Neural cell (in vitro differentiated cells): ENCODE measurements around the gene DYNC1I2.

Experiments used
- EP300 ChIP-seq: fragments of 450-650 bp; conservative IDR thresholded peaks from 2 replicates; pipeline ENCODE4 v1.6.1; 2014; ENCODE audit warnings: antibody characterized with exemption, mild to moderate bottlenecking, moderate library complexity; ENCODE audit not compliant: poor library complexity, severe bottlenecking
- EZH2 ChIP-seq: fragments of 200-600, 300-800 bp; shearing (Covaris generic), sonication (generic); IDR thresholded peaks from 2 replicates; pipeline ENCODE4 v1.6.1; 2014; ENCODE audit warnings: antibody characterized with exemption, low read length, borderline replicate concordance, mild to moderate bottlenecking; ENCODE audit not compliant: insufficient read depth, poor library complexity, severe bottlenecking
- MXI1 ChIP-seq: fragments of 450-650 bp; conservative IDR thresholded peaks from 2 replicates; pipeline ENCODE4 v1.6.1; 2014; ENCODE audit warnings: antibody characterized with exemption, mild to moderate bottlenecking; ENCODE audit not compliant: poor library complexity, severe bottlenecking
- POLR2AphosphoS5 ChIP-seq: IDR thresholded peaks from 2 replicates; pipeline ENCODE4 v1.6.1; 2012
- RAD21 ChIP-seq: fragments of 450-650 bp; conservative IDR thresholded peaks from 2 replicates; pipeline ENCODE4 v1.6.1; 2014; ENCODE audit warnings: antibody characterized with exemption, mild to moderate bottlenecking, moderate library complexity
- TF ChIP-seq, protein P1 (sequence below): fragments of 450-650 bp; IDR thresholded peaks from 2 replicates; pipeline ENCODE4 v1.5.1; 2014; ENCODE audit warnings: antibody characterized with exemption, mild to moderate bottlenecking, moderate library complexity; ENCODE audit not compliant: poor library complexity, severe bottlenecking
- TF ChIP-seq, protein P2 (sequence below): IDR thresholded peaks from 2 replicates; pipeline ENCODE4 v1.6.1; 2012; ENCODE audit warnings: borderline replicate concordance

DNA sequence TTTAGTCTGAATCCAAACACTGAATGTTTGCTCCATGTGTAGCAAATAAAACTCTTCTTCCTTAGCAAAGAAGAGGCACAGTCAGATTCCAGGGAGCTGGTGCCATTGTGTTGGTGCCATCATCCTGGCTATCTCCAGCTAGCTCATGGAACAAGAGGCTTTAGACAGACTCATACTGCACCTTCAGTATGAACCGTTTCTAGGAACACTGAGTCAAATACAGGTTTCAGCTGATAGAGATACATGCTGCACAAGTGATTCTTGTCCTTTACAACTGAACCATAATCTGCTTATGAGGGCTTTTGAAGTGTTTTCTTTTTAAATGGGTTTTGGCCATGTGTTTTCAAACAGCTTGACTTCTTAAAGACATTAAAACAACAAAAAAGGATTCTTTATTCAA, 57.9 kb downstream of the DYNC1I2 start:
- TF ChIP-seq, protein P1, sequence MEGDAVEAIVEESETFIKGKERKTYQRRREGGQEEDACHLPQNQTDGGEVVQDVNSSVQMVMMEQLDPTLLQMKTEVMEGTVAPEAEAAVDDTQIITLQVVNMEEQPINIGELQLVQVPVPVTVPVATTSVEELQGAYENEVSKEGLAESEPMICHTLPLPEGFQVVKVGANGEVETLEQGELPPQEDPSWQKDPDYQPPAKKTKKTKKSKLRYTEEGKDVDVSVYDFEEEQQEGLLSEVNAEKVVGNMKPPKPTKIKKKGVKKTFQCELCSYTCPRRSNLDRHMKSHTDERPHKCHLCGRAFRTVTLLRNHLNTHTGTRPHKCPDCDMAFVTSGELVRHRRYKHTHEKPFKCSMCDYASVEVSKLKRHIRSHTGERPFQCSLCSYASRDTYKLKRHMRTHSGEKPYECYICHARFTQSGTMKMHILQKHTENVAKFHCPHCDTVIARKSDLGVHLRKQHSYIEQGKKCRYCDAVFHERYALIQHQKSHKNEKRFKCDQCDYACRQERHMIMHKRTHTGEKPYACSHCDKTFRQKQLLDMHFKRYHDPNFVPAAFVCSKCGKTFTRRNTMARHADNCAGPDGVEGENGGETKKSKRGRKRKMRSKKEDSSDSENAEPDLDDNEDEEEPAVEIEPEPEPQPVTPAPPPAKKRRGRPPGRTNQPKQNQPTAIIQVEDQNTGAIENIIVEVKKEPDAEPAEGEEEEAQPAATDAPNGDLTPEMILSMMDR, result no peak
- TF ChIP-seq, protein P2, sequence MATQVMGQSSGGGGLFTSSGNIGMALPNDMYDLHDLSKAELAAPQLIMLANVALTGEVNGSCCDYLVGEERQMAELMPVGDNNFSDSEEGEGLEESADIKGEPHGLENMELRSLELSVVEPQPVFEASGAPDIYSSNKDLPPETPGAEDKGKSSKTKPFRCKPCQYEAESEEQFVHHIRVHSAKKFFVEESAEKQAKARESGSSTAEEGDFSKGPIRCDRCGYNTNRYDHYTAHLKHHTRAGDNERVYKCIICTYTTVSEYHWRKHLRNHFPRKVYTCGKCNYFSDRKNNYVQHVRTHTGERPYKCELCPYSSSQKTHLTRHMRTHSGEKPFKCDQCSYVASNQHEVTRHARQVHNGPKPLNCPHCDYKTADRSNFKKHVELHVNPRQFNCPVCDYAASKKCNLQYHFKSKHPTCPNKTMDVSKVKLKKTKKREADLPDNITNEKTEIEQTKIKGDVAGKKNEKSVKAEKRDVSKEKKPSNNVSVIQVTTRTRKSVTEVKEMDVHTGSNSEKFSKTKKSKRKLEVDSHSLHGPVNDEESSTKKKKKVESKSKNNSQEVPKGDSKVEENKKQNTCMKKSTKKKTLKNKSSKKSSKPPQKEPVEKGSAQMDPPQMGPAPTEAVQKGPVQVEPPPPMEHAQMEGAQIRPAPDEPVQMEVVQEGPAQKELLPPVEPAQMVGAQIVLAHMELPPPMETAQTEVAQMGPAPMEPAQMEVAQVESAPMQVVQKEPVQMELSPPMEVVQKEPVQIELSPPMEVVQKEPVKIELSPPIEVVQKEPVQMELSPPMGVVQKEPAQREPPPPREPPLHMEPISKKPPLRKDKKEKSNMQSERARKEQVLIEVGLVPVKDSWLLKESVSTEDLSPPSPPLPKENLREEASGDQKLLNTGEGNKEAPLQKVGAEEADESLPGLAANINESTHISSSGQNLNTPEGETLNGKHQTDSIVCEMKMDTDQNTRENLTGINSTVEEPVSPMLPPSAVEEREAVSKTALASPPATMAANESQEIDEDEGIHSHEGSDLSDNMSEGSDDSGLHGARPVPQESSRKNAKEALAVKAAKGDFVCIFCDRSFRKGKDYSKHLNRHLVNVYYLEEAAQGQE, result no peak
- no peak for TF ChIP-seq EZH2
- TF ChIP-seq EP300, result no peak
- no peak for TF ChIP-seq POLR2AphosphoS5
- no peak for TF ChIP-seq MXI1
- TF ChIP-seq RAD21, result no peak
